CD4-positive, alpha-beta T cell treated with Interleukin-17A for 1 hour (primary cell): ENCODE measurements around the gene AHDC1.
"Not testable (repeated sequence)": the region's sequence is repeated elsewhere in the genome, so short reads cannot be mapped to it uniquely, and the experiment has no call there.

ENCODE experiments used
- DNase-seq: peaks from one replicate; pipeline ENCODE4 v3.0.0-alpha.2; 2020

Gene AHDC1, protein sequence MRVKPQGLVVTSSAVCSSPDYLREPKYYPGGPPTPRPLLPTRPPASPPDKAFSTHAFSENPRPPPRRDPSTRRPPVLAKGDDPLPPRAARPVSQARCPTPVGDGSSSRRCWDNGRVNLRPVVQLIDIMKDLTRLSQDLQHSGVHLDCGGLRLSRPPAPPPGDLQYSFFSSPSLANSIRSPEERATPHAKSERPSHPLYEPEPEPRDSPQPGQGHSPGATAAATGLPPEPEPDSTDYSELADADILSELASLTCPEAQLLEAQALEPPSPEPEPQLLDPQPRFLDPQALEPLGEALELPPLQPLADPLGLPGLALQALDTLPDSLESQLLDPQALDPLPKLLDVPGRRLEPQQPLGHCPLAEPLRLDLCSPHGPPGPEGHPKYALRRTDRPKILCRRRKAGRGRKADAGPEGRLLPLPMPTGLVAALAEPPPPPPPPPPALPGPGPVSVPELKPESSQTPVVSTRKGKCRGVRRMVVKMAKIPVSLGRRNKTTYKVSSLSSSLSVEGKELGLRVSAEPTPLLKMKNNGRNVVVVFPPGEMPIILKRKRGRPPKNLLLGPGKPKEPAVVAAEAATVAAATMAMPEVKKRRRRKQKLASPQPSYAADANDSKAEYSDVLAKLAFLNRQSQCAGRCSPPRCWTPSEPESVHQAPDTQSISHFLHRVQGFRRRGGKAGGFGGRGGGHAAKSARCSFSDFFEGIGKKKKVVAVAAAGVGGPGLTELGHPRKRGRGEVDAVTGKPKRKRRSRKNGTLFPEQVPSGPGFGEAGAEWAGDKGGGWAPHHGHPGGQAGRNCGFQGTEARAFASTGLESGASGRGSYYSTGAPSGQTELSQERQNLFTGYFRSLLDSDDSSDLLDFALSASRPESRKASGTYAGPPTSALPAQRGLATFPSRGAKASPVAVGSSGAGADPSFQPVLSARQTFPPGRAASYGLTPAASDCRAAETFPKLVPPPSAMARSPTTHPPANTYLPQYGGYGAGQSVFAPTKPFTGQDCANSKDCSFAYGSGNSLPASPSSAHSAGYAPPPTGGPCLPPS (N-terminal part only)

DNA sequence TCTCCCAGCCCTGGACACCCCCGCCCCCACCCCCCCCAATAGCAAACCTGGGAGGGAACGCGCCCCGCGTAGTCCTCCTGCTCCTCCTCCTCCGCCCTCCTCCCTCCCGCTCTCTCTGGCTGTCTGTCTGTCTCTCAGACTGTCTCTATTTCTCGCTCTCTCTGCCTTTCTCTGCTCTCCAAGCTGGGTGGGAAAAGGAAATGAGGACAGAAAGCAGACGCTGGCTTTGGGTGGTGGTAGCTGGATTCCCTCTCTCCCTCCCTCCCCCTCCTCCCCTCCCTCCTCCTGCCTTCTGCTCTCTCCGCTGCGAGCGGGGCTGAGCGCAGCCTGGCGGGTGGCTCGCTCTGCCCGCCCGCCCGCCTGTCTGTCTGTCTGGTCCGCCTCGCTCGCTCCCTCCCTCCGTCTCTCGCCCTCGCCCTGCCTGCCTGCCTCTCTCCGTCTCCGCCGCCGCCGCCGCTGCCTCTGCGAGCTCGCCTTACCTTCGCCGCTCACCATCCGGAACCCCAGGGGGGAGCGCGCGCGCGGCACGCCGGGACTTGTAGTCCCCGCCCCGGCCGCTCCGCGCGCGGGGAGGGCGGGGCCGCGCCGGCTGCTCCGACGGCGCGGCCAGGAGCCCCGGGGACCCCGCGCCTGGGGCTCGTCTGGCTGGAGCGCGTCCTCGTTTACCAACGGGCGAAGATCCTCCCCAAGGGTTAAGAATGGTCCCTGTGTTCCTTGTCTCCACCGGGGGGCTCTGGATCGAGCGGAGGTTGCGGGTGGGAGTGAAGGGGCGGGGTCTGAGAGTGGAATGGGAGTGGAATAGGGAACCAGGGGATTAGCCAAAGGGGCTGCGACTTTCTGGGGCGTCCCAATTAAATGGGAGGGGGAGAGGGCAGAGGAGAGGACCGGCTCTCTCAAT, at the start of gene AHDC1:
Gene AHDC1 (minus strand): TSS at position 464 of the 898 bp plus-strand sequence. CDS start 52,029 bp downstream, outside the sequence.
- peak; percentile 91 for DNase-seq

DNA sequence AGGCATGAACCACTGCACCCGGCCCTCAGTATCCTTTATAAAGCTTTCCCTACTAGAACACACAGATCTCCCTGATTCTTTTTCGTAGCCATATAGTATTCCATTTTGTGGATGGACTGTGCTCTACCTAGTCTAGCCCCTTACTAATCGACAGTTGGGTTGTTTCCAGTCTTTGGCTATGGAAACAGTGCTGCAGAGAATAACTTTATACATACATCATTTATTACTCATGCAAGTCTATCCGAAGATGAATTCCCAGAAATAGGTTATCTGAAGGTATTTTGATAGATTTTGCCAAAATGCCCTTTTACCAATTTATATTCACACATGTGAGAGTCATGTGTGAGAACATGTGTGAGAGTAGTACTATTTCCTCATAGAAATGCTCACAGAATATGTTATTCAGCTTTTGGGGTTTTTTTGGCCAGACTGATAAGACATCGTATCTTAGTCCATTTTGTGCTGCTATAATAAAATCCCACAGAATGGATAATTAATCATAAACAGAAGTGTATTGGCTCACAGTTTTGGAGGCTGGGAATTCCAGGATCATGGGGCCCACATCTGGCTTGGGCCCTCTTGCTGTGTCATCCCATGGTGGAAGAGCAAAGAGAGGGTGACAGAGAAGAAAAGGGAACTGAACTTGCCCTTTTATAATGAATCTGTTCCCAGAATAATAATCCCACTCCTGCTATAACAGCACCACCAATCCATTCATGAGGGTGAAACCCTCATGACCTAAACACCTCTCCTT, 48.3 kb upstream of the AHDC1 start:
- no peak for DNase-seq

DNA sequence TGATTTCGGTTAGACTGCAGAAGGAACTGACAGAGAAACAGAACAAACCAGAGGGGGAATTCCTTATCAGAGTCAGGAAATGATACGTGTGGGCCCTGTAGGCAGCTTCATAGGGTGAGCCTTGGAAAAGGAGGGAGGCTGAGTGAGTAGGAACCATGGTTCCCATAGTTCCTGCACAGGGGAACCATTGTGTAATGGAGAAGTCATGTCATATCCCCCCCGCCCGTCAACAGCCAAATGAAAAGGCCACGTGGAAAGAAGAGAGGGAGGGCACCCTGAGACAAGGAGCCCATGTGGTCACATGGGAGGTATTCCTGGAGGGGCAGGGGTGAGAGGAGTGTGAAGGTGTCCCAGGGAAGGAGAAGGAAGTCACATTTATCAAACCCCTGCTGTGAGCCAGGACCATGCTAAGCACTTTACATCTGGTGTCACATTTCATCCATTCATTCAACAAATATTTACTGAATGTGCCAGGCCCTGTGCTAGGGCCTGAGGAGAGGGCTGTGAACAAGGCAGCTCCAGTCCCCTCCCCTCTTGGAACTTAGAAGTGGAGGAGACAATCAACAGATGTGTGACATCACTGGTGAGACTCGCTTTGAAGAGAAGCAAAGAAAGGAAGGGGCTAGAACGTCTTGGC, 46.7 kb upstream of the AHDC1 start:
- no peak for DNase-seq

DNA sequence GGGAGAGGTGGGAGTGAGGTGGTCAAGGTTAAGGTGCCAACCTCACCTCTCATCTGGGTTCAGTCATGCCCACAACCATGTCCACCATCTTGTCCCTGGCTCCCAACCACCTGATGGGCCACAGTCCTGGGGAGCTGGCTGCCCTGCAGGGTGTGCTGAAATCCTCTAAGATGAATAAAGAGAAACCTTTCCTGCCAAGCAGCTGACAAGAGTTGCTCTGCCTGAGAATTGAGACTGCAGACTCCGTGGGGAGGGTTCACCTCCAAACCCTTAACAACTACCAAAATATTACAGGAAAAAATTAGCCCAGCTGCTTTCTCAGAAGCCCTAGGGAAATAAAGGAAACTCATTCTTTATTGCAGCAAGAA, 46.2 kb upstream of the AHDC1 start:
- no peak for DNase-seq

DNA sequence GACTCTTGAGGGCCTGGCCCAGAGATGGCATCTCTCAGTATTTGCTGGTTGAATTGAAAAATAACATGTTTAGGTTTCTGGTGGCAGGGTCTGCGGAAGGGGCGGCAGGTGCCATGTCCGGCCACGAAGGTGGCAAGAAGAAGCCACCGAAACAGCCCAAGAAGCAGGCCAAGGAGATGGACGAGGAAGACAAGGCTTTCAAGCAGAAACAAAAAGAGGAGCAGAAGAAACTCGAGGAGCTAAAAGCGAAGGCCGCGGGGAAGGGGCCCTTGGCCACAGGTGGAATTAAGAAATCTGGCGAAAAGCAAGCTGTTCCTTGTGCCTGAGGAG, 45.3 kb upstream of the AHDC1 start:
- DNase-seq: no peak

DNA sequence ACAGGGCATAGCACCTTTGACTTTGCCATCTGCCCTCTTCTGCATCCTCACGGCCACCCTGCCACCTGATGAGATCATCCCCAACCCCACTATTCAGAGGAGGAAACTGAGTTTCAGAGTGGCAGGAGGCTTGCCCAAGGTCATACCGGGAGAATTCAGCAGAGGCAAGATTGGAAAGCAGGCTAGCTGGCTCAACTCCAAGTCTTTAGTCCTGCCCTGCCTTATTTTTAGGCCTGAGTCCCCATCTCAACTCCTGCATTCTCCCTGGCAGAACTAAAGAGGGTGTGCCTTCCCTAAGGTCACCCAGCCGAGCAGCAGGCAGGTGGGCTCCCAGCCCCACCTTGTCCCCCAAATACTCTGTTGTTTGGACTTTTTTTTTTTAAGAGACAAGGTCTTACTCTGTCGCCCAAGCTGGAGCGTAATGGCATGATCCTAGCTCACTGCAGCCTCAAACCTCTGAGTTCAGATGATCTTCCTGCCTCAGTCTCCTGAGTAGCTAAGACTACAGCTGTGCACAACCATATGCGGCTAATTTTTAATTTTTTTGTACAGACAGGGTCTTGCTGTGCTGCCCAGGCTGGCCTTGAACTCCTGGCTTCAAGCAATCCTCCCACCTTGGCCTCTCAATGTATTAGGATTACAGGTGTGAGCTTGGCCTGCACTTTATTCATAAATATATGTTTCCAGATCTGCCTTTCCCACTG, 44.8 kb upstream of the AHDC1 start:
- no peak for DNase-seq

DNA sequence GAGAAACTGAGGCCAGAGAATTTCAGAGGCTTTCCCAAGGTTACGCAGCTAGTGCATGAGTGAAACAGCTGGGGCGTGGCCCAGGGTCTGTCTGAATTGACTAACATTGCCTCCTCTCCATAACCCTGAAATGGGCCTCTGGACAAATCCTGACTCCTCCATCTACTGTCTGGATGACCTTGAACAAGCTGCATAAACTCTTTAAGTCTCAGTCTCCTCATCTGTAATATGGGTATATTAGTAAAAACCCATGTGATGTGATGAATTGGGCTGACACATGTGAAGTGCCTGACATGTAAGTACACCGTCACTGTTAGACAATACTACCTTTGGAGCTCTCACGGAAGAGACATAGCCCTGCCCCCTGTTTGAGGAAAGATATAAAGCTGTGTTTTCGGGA, 43.4 kb upstream of the AHDC1 start:
- no peak for DNase-seq

DNA sequence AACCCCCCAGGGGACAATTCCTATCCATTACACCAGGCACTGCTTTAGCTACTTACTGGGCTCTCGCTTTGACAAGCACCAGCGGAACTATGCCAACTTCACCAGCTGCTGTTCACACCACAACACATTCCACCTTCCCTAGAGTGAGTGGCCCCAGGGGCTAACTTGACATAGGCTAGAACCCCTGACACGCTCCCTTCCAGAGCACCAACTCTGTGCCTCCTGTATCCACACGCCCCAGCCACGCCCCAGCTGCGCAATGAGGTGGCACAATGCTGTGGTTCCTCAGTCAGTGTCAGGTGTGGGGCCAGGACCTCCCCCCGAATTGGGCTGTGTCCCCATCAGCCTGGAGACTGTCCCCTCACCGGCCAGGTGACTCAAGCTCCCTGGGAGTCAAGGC, 42.7 kb upstream of the AHDC1 start:
- no peak for DNase-seq

DNA sequence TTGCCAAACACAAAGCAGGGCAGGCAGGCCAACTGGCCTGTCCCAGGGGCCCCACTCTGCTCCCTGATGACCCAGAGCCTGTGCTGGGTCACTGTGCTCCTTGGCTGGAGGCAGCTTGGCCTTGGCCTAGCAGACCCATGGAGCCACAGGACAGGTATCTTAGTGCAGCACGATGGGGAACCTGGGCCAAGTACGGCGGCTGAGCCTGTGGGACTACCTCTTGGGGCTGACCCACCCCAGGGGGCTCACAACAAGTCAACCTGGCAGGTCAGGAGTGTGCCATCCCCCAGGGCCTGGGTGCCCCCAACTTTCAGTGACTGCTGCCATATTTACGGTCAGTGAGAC, 41.1 kb upstream of the AHDC1 start:
- no peak for DNase-seq

DNA sequence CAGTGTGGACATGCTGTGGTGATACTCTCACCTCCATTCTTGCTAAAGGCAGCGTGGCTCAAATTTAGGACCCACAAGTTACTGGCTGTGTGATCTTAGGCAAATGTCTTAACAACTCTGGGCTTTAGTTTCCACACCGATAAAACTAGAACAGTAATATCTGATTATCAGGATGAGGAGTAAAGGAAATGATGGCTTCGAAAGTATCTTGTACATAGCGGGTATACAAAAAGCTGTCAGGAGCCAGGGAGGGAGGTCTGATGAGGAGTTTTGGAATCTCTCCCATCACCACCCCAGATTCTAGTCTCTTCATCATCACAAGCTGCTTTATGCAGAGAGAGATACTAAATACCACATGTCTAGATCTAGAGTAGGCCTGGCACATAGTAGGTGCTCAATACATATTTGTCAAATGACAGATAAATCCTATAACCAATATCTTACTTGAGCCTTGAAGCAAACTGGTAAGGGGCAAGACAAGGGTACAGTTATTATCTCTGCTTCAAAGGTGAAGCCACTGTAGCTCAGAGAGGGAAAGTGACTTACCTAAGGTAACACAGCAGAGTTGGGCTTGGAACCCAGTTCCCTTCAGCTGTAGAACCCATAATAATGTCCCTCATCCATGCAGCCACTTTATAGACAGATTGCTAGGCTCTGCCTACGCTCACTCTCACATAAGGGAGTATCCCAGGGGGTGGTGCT, 40.6 kb upstream of the AHDC1 start:
- DNase-seq: no peak

DNA sequence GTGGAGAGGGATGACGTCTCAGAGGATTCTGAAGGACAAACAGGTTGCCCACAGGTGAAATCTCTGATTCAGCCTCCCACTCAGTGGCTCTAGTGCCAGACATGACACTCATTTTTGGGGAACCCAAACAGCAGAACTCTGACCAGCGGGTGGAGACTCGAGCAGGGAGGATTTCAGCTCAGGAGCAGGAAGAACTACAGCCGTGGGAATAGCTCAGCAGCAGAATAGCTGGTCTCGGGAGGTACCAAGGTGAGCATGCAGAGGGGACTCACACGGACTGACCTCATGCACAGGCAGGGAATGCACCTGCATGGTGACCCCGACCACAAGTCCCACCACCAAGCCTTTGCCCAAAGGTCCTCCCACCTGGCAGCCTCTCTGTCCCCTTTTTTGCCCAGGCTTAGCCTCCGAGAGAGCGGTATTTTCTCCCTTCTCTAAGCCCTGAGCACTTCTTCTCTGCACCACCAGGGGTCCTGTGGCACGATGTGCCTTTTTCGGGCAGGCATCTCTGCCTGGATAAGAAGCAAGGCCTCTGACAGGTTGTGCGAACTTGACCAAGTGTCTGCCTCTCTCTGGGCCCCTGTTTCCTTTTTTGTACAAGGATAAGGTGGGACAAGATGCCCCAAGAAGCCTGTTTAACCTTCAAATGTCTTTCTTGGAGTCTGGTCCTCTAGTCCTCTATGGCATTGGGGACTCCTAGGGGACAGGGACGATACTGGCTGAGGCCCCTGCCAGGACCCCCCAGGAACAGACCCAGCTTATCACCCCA, 39.8 kb upstream of the AHDC1 start:
- peak; percentile 85 for DNase-seq

DNA sequence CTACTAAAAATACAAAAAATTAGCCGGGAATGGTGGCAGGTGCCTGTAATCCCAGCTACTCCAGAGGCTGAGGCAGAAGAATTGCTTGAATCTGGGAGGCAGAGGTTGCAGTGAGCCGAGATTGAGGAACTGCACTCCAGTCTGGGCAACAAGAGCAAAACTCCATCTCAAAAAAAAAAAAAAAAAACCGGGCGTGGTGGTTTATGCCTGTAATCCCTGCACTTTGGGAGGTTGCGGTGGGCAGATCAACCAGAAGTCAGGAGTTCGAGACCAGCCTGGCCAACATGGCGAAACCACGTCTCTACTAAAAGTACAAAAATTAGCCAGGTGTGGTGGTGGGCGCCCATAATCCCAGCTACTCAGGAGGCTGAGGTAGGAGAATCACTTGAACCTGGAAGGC, 36.6 kb upstream of the AHDC1 start:
- not testable (repeated sequence) for DNase-seq

DNA sequence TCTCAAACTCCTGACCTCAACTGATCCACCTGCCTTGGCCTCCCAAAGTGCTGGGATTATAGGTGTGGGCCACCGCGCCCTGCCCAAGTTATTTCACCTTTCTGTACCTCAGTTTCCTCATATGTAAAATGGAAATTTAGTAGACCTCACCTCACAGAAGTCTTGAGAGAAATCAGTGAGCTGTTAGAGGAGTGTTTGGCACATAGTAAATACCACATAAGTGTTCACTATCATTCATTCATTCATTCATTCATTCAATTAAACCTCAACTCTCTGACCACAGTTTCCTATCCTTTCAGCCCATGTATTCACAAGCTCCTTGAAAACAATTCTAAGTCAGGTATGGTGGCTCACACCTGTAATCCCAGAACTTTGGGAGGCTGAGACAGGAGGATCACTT, 34.9 kb upstream of the AHDC1 start:
- DNase-seq: no peak

DNA sequence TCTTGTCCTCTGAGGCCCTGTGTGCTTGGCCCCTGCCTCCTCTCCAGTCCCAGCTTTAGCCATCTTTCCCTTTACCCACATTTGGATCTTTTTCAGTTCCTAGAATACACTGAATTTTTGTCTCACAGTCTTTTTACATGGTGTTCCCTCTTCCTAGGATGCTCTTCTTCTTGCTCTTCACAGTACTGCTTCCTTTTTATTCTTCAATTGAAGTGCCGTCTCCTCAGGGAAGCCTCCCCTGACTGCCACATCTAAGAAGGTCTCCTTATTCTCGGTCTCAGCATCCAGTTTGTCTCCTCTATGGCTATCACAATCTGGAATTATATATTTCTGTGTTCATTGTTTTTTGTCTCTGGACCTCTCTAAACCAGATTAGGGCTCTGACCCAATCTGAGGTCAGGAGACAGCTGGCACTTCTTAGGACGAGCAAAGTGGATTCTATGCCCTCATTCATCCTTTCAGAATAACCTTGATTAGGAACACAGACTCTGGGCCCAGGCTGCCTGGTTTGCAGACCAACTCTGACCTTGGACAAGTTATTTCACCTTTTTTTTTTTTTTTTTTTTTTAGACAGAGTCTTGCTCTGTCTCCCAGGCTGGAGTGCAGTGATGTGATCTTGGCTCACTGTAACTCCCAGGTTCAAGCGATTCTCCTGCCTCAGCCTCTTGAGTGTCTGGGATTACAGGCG, 34.2 kb upstream of the AHDC1 start:
- no peak for DNase-seq

DNA sequence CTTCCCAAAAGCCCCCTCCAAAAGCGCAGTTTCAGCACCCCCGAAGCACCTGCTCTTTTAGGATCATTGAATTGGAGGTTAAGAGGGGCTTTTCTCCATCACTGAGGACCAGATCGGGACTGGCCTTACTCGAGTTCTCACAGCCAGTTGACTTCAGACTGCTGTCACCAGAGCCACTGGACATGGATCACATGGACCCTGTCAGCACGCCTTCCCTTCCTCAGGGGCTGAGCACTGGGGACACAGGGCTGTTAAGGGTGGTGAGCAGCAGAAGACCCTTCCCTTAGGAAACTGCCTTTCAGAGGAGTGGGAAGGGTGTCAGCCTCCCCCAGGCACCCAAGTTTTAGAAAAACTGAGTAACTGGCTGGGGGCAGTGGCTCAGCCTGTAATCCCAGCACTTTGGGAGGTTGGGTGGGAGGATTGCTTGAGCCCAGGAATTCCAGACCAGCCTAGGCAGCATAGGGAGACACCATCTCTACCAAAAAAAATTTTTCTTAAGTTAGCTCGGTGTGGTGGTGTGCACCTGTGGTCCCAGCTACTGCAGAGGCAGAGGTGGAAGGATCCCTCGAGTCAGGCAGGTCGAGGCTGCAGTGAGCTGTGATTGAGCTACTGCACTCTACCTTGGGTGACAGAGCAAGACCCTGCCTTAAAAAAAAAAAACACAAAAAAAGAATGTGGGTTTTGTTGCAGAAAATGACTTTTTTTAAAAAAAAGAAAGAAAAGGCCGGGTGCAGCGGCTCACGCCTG, 31.6 kb upstream of the AHDC1 start:
- DNase-seq: no peak

DNA sequence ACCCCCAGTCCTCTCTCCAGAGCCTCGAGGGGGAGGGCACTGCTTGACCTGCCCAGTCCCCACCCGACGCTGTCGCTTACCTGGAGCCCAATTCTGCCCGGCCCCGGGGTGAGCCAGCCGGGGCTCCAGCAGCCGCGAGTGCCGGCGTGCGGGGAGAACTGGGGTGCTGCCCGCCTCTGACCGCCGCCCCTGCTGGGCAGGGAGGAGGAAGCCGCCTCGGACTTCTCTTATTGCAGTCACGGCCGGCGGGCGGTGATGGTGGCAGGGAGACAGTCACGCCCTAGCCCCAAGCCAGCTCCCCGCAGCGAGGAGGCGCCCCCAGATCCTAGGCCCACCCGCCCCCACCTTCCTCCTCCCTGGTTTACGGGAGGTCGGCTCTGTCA, 31.0 kb upstream of the AHDC1 start, which contains the start of gene FGR:
Gene FGR (minus strand): TSS at position 201 of the 383 bp plus-strand sequence. CDS start 11,269 bp downstream, outside the sequence.
- DNase-seq: no peak

DNA sequence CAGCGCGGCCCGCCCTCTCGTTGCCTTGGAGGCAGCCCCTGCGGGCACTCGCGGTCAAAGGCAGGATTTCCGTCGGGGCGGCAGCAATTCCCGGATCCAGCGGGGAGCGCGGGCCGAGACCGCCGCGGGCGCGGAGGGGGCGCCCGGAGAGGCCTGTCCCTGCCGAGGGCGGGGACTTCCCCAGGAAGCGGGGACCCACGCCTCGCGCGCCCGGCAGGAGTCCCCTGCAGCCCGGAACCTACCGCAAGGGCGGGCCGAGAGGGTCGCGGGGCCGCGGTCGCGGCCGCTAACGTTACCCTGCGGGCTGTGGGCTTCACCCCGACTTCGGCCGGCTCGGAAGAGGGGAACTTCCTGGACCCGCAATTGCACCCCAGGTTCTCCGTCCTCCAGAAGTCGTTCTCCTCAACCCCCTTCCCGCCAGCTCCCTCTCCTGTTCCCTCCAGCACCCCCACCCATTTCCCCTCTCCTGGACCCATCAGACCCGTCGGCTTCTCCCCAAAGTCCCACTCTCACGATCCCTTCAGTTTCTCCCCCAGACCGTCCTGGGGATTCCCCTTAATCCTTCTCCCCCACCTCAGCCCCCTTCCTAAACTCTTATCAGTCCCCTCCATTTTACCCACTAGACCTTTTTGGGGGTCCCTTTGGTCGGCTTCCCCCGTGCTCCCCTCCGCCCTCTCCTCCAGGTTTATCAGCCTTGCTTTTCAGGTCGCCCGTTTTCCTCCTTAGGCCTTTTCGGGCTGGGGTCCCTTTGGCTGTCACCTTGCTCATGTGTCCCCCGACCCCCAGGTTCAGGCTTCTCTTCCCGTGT, 30.4 kb upstream of the AHDC1 start:
- peak; percentile 65 for DNase-seq
